GM21447 (cell line): ENCODE measurements around the gene TUBG2.

Source experiments
- ATAC-seq: cut with Tn5 transposase; IDR thresholded peaks from one replicate; pipeline ENCODE4 v1.9.1; 2021; ENCODE audit not compliant: unreplicated experiment

TUBG2 gene

DNA sequence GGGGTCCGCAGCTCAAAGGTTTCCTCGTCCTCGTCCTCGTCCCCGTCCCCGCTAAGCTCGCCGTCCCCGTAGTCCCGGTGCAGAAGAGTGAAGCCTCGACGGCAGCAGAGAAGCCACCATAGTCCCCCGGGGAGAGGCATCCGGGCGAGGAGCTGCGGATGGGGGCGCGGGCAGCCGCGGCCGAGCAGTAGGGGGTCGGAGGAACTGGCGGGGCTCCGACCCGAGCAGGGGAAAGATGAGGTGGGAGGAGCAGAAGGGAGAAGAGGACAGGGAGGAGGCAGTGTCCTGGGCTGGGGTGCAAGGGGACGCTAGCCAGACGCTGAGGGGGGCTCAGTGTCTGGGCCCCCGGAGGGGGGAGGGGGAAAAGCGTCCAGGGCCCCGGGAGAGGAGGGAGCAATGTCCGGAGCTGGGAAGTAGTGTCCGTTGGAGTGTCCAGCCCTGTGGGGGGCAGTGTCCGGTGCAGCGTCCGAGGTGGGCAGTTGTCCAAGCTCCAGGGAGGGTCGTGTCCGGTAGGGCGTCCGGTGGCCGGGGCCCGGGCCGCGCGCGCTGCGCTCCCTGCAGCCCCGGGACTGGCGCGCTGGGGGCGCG lies 17.4 kb downstream of the TUBG2 start, which contains the start of gene PLEKHH3:
Gene PLEKHH3 (minus strand): TSS at position 571 of the 588 bp plus-strand sequence. CDS start 431 bp downstream, at position 140.
- ATAC-seq: no peak

DNA sequence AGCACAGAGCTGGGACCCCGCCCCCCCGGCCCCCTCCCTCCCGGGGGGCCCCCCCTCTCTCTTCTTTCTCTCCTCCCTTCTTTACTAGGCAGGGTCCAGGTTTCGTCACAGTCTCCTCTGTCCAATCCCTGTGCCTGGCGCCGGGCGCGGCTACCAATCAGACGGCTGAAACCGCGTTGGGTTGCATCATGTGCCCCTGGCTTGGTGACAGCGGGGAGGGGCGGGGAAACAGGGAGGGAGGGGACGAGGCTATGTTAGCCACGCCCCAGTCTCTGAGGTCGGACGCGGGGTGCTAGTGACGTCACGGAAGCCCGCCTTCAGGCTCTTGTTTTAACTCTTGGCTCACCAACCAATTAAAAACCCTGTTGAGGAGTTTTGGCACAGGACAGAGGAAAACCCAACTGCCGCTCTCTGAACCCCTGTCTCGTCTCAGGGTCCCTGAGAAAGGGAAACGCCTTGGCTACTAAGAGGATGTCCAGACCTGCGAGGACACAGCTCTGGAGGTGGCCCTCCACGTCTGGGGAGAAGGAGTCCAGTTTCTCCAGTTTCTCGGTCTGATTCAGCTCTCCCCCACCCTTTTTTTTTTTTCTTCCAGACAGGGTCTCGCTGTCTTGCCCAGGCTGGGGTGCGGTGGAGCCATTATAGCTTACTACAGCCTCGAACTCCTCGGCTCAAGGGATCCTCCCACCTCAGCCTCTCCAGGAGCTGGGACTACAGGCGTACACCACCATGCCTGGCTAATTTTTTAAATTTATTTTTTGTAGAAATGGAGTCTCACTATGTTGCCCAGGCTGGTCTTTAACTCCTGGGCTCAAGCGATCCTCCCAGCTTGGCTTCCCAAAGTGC lies 18.2 kb downstream of the TUBG2 start:
- peak; percentile 51 for ATAC-seq

DNA sequence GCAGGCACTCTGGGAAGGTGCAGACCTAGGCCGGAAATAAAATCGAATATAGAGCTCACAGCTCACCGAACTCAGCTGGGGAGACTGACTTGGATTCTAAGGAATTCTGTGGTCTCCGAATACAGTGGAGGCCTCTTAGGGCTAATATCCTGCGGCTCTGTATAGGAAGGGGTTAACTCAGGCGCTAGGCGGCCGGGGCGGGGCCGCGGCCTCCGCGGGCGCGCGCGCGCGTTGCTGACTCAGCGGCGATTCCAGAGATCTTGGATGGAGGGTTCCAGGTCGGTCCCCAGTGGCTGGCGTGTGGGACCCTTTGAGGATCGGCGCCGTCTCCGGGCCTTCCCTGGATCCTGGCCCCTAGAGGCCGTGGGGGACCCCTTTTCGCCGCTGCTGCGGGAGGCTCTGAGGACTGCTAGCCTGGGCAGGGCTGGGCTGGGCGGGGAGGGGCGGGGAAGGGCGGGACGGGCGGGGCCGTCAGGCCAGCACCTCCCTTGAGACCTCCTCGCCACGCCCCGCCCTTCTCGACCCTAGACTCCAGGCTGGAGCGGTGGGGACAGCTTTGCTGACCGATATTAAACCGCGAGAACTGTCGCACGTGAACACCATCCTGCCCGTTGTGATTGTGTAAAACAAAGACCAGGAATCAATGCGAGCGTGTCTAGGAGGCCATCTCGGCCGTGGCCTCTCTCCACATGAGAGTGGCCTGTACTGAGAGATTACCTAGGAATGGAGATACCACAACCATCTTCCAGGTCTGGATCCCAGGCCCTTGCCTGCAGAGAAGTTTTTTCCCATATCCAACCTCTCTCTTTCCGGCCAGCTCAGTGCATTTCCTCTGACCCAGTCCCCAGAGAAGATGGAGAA lies 19.1 kb downstream of the TUBG2 start:
- no peak for ATAC-seq

DNA sequence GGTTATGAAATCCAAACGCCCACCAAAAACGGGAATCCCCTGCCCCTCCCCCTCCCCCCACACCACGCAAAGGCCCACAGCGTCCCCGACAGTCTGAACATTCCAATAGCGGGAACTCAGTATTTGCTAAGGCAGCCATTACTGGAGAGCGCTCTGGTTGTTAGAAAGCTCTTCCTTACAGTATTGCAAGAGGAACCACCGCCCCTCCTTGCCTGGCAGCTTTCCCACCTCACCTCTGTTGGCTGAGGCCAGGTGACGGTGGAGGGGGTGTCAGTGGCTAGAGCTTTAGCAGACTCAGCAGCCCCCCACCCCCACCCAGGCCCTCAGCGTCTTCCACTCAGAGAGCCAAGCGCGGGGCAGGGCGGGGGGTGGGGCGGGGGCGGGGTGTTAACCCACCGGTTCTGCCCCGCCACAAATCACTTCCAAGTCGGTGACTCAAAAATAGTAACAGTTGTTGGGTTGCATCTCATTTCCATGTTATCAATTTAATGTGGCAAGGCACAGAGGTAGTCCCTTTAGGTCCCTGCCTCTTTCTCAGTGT lies 19.9 kb downstream of the TUBG2 start:
- no peak for ATAC-seq

DNA sequence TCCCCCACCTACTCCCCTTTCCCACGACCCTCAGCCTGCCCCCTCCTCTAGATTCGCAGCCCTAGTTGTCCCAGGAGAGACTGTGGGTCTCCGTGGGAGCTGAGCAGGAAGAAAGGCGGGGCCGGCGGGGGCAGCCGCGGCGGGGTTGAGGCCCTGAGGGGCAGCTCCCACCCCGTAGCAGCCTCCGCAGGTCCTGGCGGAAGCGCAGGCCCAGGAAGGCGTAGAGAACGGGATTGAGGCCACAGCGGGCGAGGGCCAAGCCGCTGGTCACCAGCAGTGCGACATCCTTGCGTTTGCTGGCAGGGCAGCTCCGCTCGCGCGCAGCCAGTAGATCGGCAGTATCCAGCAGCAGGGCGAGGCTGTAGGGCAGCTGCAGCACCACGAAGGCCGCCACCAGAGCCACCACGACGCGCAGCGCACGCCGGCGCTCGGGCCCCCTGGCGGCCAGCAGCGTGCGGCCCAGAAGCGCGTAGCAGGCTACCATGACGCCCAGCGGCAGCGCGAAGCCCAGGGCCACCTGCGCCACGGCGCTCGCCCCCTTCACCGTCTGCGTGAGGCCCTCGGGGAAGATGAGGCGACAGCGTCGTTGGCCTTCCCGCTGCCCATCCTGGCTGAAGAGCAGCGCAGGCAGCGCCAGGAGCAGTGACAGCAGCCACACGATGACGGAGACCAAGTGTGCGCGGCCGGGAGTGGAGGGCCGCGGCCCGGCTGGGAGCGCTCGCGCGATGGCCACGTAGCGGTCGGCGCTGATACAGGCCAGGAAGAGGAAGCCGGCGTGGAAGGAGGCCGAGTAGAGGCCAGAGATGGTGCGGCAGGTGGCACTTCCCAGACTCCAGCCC lies 20.6 kb downstream of the TUBG2 start:
- ATAC-seq: no peak

DNA sequence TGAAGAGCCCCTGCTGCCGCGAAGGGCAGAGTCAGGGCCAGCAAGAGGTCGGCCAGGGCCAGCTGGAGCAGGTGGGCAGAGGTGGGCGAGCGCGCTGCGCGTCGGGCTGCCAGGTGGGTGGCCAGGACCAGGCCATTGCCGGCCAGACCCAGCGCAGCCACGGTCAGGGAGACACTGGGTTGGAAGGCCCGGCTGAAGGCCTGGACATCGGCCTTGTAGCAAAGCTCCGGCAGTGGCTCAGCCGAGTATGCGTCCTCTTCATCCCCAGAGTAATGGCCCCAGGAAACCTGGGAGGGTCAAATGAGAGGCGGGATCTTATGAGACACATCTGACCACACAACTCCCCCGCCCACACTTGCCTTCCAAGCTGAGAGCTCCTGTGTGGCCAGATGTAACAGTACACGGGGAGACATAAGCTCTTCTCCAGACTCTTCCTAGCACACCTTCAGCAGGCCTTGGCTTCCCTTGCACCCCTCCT lies 21.3 kb downstream of the TUBG2 start:
- no peak for ATAC-seq

DNA sequence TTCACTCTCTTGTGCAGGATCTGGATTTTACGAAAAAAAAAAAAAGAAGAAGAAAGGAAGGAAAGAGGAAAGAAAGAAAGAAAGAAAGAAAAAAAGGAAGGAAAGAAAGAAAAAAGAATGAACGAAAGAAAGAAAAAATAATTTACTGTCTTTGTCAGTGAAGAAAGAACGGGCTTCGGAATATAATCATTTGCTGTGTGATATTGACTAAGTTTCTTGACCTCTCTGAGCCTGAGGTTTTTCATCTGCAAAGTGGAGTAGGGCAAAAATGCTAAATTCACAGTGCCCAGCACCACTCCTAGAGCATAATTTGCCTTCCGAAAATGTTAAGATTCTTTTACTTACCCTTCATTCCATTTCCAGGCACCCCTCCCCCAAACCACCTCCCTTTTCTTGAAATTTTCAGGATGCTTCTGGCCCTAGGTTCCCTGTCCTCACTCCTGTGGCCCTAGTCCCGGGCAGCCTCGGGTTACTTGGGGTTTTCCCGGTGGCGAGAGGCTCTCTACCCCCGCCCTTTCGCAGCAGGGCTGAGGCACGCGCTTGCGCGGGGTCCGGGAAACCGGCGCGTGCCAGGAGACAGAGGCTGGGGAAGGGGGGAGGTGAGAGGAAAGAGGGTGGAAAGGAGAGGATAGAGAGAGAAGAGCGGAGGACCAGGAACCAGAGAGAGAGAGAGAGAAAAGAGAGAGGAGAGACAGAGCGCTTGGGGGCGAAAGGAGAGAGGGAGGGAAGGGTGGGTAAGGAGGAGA lies 23.1 kb downstream of the TUBG2 start, which contains the start of gene CNTNAP1:
Gene CNTNAP1 (plus strand): TSS at position 556 of the 746 bp plus-strand sequence. CDS start 299 bp downstream, outside the sequence.
- no peak for ATAC-seq

DNA sequence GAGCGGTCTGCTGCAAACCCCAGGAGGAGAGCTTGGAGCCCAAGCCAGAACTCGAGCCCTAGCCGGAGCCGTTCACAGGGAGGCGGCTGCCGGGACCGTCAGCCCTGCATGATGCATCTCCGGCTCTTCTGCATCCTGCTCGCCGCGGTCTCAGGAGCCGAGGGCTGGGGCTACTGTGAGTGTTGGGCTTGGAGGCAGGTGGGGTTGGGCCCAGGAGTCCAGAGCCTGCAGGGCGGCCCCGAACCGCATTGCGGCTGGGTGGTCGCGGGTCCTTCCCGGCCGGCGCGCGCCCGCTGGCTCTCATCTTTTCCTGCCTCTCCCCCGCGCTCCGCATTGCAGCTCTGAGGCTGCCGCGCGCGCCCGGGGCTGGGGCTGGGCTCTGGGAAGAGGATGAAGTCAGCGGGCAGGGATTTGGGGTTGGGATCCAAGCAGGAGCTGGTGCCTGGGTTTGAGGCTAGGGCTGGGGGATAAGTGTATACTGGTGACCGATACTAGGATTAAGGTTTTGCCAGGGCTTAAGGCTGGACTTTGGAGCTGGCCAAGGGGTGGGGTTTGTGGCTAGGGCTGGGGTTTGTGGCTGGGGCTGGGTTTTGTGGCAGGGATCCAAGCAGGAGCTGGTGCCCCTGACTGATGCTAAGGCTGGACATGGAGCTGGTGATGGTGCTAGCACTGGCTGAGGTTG lies 23.8 kb downstream of the TUBG2 start:
- ATAC-seq: no peak

DNA sequence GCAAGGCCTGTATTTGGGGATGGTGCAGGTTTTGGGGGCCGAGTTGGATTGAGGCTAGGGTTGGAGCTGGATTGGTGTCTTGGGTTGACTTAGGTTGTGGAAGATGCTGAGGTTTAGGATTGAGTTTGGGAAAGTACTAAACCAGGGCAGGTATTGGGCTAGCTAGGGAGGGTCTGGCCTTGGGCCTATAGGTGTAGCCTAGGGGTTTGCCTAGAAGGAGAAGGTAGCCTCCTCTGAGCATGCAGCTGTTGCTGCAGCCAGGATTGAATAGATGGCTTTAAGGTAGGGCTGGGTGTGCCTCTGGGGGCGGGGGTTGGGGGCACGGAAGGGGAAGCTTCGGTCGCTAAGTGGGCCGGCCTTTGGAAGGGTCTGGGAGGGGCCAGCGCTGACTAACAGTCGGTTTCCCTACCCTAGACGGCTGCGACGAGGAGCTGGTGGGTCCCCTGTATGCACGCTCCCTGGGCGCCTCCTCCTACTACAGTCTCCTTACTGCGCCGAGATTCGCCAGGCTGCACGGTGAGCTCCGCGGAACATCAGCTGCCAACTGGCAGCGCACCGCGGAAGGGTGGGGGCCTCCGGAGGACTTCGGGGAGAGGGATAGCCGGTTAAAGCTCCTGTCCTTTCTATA lies 24.4 kb downstream of the TUBG2 start:
- ATAC-seq: no peak

DNA sequence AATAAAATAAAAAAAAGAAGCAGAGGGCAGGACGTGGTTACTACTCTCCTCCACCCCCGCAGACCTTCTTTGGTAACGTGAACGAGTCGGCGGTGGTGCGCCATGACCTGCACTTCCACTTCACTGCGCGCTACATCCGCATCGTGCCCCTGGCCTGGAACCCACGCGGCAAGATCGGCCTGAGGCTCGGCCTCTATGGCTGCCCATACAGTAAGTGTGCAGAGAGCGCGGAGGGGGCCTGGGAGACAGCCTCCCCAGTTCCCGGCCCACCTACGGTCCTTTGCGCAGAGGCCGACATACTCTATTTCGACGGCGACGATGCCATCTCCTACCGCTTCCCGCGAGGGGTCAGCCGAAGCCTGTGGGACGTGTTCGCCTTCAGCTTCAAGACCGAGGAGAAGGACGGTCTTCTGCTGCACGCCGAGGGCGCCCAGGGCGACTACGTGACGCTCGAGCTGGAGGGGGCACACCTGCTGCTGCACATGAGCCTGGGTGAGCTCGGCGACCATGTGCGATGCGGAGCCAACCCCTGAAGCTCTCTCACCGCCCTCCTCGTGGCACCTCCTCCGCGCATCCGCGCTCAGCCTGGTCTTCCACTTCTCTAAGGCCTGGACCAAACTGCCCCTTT lies 26.0 kb downstream of the TUBG2 start:
- ATAC-seq: no peak

DNA sequence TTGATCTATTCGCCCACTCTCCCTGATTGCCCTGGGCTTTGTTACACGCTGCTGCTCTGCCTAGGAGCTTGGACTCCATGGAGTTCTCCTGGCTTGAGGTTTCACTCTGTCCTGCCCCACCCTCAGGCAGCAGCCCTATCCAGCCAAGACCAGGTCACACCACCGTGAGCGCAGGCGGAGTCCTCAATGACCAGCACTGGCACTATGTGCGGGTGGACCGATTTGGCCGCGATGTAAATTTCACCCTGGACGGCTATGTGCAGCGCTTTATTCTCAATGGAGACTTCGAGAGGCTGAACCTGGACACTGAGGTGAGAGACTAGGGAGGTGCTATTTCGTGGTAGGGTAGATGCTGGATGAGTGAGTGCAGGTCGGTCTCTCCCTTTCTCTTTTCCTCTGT lies 26.7 kb downstream of the TUBG2 start:
- ATAC-seq: no peak

DNA sequence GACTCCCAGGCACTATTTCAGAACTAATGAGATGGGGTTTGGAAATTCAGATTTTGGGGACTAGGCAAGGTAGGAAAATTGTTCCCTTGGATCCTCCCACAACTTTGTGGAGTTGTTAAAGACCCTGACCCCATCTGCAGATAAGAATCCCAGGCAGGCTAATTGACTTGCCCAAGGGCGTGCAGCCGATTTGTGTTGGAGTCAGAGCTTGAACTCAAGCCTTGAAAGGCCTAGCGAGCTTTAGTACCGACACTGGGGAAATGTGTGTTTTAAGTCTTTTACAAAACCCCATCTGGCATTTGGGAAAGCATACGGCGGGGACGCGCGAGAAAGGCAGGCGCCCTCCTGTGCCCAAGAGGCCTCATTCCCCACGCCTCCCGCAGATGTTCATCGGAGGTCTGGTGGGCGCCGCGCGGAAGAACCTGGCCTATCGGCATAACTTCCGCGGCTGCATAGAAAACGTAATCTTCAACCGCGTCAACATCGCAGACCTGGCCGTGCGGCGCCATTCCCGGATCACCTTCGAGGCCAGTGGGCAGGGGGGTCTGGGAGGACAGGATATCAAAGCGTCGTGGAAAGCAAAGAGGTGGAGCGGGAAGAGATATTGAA lies 27.5 kb downstream of the TUBG2 start:
- ATAC-seq: no peak

DNA sequence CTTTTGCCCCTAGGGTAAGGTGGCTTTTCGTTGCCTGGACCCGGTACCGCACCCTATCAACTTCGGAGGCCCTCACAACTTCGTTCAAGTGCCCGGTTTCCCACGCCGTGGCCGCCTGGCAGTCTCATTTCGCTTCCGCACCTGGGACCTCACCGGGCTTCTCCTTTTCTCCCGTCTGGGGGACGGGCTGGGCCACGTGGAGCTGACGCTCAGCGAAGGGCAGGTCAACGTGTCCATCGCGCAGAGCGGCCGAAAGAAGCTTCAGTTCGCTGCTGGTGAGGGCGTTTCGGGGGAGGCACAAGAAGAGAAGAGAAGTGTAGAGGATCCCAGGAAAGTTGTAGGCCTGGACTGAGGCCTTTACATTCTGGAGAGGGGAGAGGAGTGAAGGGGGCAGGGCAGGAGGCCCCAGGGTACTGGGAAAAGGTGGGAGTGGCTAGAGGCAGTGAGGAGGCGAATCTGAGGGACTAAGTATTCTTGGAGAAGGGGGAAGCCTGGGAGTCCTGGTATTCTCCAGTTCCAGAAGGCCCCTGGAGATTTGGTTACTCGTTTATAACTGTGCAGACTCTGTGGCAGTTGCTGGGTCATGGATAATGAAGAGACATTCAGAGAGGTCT lies 28.7 kb downstream of the TUBG2 start:
- no peak for ATAC-seq

DNA sequence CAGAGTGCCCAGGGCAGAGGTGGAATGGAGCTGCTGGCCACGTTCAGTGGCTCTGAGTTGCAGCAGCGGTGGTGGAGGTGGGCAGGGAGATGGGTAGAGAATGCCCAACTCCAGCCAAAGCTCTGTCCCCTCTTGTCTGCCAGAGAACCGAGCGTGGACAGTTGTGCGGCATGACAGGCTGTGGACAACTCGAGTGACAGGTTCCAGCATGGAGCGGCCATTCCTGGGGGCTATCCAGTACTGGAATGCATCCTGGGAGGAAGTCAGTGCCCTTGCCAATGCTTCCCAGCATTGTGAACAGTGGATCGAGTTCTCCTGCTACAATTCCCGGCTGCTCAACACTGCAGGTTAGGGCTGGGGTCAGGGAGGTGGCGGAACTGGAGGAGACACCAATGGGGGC lies 31.5 kb downstream of the TUBG2 start:
- ATAC-seq: no peak

DNA sequence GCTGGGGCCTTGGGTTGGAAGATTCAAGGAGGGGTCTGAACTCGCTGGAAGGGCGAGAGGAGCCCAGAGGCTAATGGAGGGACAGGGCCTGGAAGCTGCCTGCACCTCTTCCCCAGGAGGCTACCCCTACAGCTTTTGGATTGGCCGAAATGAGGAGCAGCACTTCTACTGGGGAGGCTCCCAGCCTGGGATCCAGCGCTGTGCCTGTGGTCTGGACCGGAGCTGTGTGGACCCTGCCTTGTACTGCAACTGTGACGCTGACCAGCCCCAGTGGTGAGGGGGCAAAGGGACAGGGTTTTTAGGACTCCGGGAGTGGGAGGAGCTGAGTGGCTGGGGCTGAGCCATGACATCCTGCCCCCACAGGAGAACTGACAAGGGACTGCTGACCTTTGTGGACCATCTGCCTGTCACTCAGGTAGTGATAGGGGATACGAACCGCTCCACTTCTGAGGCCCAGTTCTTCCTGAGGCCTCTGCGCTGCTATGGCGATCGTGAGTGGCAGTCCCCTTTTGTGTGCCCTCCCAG lies 32.0 kb downstream of the TUBG2 start:
- no peak for ATAC-seq

DNA sequence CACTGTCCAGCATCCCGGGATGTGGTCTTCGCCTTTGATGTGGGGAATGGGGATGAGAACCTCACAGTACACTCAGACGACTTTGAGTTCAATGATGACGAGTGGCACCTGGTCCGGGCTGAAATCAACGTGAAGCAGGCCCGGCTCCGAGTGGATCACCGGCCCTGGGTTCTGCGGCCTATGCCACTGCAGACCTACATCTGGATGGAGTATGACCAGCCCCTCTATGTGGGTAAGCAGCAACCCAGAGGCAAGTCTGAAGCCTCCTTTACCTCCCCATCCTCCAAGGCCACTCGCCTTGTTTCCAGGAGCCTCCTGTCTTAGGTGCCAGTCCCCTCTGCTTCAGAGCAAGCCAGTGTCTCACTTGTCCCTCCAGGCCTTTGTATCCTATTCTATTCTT lies 33.4 kb downstream of the TUBG2 start:
- ATAC-seq: no peak

DNA sequence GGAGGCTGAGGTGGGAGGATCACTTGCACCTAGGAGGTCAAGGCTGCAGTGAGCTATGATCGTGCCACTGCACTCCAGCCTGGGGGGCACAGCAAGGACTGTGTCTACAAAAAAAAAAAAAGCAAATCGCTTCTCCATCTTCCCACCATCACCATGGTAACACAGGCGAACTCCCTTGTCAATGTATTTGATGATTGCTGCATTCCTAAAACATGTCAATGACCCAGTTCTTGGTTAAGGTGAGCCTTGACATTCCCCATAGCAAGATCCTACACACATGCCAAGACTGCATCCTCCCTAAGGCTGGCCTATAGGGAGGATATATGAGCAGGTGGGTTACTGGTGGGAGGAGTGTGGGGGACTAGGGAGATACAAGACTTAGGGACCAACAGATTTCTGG lies 35.4 kb downstream of the TUBG2 start:
- no peak for ATAC-seq
